Placental pericyte (primary cell): ENCODE data around the gene NOCT. TPM values are rescaled to one million over a fixed set of nuclear protein-coding genes. Genes with fewer than 3 reads are reported as not detected.

Experiments used
- small RNA-seq: library from RNA; depleted of rRNA; stranded (forward); fragments of <200 nt; gene quantifications from one replicate; pipeline ENCODE3, GENCODE V24; 2012; ENCODE audit warnings: low replicate concordance
- total RNA-seq: library from RNA; depleted of rRNA; stranded (reverse); fragments of >200 nt; gene quantifications from 2 replicates; pipeline ENCODE4 v1.2.3, GENCODE V29; 2012

Gene NOCT
- 26.7 and 56.4 TPM in 2 replicates for total RNA-seq

GRCh38 chr4:139015269-139015947, at the start of gene NOCT:
Gene NOCT, plus strand, starts transcription at chr4:139015781. Its CDS starts 201 bp downstream, at chr4:139015982.

Small RNAs within 50 kb of the gene (small RNA-seq; reads per million reads assigned to genes)
- gene RNU6-531P = not detected

Other genes with a start within 250 kb of the NOCT start
- 32.8 and 34.8 TPM in 2 replicates for gene ELF2, start 161.4 kb downstream of the NOCT start, total RNA-seq